T-helper 2 cell treated with Interferon-gamma antibody and Interleukin-4, amounts not matched to agents 100 ng/mL and 5 ng/mL, for 36 hours (primary cell): Measurements from ENCODE around the gene TLDC2. TPM values are rescaled to one million over a fixed set of nuclear protein-coding genes. Genes with fewer than 3 reads are reported as not detected.

Experiments used
- intact Hi-C: fragments of 100-400 bp; cut with micrococcal nuclease; formaldehyde crosslinking; loops from one replicate; pipeline ENCODE4 v1.15.1; 2023
- total RNA-seq: library from RNA; stranded (reverse); gene quantifications from 2 replicates; pipeline ENCODE4 v1.2.3, GENCODE V29; 2022

The TLDC2 gene
- total RNA-seq, 1 donor from 2014 or later: not detected

GRCh38 chr20:36849333-36850065 lies 26.4 kb upstream of the TLDC2 start:
- intact Hi-C loops: no loop called here

DNA sequence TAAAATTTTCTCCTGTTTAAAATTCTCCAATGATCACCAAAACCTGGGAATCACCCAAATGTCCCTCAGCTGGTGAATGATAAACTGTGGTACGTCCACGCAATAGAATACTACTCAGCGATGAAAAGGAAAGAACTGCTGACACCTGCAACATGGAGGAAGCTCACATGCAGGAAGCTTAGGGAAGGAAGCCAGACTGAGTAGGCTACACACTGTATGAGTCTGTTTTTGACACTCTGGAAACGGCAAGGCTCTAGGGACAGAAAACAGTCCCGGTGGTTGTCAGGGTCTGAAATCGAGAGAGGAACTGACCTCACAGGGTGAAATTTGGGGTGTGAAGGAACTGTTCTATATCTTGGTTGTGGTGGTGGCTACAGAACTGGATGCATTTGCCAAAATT lies 25.2 kb upstream of the TLDC2 start:
- intact Hi-C loops: no loop called here

GRCh38 chr20:36851490-36851889 lies 24.4 kb upstream of the TLDC2 start:
- intact Hi-C loops: no loop called here

- intact Hi-C loops: no loop called here
Measured at GRCh38 chr20:36852187-36852586, 23.8 kb upstream of the TLDC2 start.

GRCh38 chr20:36854348-36855240 lies 21.3 kb upstream of the TLDC2 start:
- intact Hi-C loops: no loop called here

- intact Hi-C loops: no loop called here
Measured at GRCh38 chr20:36855241-36855657, 20.7 kb upstream of the TLDC2 start.

- intact Hi-C loops: no loop called here
Measured at GRCh38 chr20:36856195-36856594, 19.7 kb upstream of the TLDC2 start.

- intact Hi-C loops: no loop called here
Measured at GRCh38 chr20:36856691-36857635, 19.0 kb upstream of the TLDC2 start.

GRCh38 chr20:36859282-36859555 lies 16.7 kb upstream of the TLDC2 start:
- intact Hi-C loops: no loop called here

DNA sequence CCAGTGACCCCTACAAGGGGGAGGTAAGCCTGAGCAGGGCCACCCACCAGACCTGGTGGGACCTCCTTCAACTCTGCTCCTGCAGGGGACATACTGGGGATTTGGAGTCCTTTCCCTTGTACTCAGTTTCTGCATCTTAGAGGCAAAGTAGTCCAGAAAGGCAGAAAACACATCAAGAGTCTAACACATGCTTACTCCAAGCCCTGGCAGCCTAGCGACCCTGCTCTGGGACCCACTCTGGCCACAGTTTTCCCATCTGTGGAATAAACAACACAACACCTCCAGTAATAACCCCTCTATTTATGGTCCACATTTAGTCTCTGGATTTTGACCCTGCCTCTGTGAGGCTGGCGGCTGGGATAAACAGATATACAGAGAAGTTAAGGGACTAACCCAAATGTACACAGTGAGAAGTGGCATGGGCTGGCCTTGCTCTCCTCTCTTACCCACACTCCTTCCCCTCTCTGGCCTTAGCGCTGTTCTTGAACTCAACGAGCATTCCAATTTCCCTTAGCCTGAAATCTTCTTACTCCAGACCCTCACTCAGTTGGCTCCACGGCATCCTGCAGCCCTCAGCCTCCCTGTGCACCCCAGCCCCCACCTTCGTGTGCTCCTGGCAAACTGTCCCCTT lies 16.1 kb upstream of the TLDC2 start:
- intact Hi-C loops: loop anchor here (5.0 kb wide), 1 partner anchor 88 kb away; the partner anchor contains the start of gene DSN1

GRCh38 chr20:36860339-36860738 lies 15.6 kb upstream of the TLDC2 start:
- intact Hi-C loops: loop anchor here (5.0 kb wide), 1 partner anchor 88 kb away; the partner anchor contains the start of gene DSN1

- intact Hi-C loops: loop anchor here (5.0 kb wide), 1 partner anchor 89 kb away; the partner anchor contains the start of gene DSN1
Measured at GRCh38 chr20:36860811-36861624, 14.9 kb upstream of the TLDC2 start.

- intact Hi-C loops: loop anchor here (5.0 kb wide), 1 partner anchor 89 kb away; the partner anchor contains the start of gene DSN1
Measured at GRCh38 chr20:36861625-36861874, 14.4 kb upstream of the TLDC2 start.

DNA sequence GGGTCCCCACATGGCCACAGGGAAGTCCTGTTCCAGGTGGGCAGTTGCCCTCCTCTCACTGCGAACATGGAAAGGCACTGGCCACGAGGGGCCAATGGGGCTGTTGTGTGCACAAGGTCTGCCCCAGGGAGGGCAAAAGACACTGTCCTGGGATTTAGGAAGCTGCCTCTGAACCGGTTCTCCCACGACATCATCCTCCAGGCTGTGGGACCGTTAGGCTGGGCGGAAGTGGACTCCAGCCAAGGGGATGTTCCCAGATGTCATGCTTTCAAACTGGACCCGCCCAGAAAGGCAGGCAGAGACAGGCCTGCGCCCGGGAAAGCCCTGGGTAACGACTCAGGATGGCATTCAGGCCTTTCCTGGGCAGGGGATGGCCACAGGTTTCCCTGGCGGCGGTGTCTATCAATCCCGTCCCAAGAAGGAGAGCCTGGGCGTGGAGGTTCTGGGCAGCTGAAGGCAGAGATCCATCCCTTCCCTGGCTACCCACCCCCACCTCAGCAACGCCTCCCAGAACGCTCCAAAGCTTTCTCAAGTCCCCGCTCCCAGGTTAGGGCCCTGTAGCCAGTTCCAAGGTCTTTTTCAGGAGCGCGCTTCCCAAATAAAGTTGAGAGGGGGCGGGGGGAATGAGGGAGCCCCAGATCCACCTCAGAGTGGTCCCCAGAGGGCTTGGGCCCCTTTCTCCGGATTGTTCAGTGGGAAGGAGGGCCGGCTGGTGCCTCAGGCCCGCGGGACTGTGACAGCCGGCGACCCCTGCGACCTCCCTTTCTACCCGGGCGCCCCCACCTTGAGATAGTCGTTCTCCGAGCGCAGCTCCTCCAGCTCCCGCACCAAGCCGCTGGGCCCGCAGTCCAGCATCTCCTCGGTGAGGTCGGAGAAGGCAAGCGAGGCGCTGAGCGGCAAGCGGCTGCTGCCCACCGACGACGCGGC lies 13.8 kb upstream of the TLDC2 start:
- intact Hi-C loops: loop anchor here (5.0 kb wide), 1 partner anchor 90 kb away; the partner anchor contains the start of gene DSN1

GRCh38 chr20:36862857-36863668 lies 12.9 kb upstream of the TLDC2 start:
- intact Hi-C loops: loop anchor here (5.0 kb wide), 1 partner anchor 91 kb away; the partner anchor contains the start of gene DSN1

DNA sequence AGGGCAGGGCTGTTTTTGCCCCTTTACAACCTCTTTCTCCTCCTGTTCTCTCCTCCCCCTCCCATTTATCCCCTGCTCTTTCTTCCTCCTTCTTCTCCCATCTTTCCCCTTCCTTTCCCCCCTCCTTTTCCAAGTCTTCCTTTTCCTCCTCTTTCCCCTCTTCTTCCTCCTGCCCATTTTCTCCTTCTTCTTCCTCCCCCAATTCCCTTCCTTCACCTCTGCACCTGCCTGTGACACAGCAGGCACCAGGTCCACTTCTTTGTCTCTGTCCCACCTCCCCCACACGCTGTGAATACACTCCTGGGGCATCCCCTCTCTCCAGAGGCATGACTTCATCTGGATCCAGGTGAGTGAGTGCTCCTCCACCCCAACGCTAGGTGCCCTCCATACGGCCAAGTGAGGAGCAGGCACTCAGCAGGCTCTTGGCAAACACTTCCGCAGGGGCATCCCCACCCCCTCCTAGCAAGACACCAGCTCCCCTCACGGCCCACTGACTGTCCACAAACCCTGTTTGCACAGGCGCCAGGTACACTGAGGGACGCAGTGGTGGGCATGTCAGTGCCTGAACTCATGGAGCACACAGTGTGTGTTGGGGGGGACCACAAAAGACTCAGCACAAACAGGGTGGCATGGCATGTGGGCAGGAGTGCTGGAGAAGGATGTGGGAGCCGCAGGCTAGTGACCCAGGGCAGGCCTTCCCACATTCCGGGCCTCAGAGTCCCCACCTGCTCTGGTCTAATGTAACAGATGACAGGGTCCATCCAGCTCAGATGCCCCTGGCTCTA lies 10.7 kb upstream of the TLDC2 start:
- intact Hi-C loops: no loop called here

- intact Hi-C loops: no loop called here
Measured at GRCh38 chr20:36865861-36866149, 10.1 kb upstream of the TLDC2 start.

GRCh38 chr20:36866164-36866563 lies 9.8 kb upstream of the TLDC2 start:
- intact Hi-C loops: no loop called here
